ENCODE measurements around the gene CLN6. TPM values are rescaled to one million over a fixed set of nuclear protein-coding genes. Genes with fewer than 3 reads are reported as not detected.
"Not testable (repeated sequence)": the region's sequence is repeated elsewhere in the genome, so short reads cannot be mapped to it uniquely, and the experiment has no call there.

The CLN6 gene
- polyA plus RNA-seq, 4 donors, result 32.7 to 41.4 (median 33.9) TPM

DNA sequence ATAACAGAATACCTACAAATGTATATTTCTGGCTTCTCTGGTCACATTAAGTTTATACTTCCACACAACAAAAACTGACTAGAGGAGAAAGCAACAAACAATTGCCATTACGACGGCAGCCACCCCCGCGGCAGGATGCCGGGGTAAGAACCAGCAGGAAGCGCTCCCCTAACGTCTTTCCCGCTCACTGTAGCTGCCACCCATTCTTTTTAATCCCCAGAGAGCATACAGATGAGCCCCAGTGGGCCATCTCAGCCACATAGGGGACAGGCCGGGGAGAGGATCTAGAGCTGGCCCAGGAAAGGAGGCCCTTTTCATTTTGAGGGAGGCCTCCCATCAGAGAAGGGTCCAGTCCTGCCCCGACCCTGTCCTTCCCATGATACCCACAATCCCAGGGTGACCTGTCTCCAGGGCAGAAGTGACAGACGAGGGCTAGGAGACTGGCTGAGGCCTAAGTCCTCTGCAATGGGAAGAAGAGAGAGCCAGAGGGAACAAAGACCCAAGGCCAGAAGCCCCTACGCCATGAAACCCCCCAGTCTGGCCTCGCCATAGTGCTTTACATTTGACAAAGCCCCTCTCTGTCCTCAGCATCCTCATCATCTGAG lies 20.8 kb downstream of the CLN6 start:
- no peak for DNase-seq (ENCODE audit: low read depth in 4 of 4, low spot score in 3 of 4)

GRCh38 chr15:68208136-68208535 lies 21.4 kb downstream of the CLN6 start:
- no peak for DNase-seq (ENCODE audit: low read depth in 4 of 4, low spot score in 3 of 4)

DNA sequence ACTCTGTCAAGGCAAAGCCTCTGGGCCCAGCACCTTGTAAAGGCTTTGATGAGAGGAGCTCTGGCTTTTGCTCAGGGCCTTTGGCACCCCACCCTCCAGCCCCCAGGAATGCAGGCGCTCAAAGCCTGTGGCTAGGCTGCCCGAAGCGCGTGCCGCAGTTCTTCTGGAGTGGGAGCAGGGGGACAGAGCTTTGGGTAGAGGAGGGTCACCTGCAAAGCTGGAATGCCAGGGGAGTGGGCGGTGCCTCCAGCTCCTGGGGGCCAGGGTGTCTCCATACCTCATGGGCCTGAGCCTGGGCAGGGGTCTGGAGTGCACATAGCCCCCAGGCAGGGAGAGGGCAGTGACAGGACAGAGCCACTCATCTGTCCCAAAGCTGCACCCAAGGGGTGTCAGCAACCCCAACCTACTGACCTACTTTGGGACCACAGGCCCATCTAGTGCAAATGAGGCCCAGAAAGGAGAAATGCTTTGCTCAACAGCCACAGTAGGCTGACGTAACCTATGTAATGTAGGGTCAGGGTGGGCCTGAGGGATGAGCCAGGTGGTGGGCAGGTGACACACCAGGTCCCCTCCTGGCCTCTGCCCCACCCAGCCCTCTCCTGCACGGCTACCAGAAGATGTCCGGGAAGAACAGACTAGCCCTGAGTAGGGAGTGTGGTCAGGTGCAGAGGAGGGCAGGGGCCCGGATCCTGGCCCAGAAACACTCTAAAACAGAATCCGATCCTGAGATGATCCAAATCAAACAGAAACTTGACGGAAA lies 22.2 kb downstream of the CLN6 start:
- DNase-seq (ENCODE audit: low read depth in 4 of 4, low spot score in 3 of 4), result no peak

DNA sequence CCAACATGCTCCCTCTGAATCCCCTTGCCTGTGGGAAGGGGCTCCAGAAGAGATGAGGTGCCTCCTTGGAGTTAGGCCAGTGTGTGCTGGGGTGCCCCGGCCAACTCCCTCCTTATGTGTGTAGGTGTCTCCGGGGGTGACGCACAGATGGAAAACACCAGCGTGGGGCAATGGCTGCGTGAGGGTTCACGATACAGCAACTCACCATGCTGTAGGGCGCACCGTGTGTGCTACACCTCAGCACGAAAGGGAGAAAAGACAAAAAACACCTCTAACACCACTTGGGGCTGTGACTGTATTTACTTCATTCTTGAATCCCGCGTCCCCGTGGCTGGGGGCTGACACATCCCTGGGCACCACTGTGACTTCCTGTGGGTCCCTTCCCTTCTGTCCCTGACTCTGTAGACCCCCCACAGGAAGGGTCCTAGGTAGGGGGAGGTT lies 22.8 kb downstream of the CLN6 start:
- no peak for DNase-seq (ENCODE audit: low read depth in 4 of 4, low spot score in 3 of 4)

DNA sequence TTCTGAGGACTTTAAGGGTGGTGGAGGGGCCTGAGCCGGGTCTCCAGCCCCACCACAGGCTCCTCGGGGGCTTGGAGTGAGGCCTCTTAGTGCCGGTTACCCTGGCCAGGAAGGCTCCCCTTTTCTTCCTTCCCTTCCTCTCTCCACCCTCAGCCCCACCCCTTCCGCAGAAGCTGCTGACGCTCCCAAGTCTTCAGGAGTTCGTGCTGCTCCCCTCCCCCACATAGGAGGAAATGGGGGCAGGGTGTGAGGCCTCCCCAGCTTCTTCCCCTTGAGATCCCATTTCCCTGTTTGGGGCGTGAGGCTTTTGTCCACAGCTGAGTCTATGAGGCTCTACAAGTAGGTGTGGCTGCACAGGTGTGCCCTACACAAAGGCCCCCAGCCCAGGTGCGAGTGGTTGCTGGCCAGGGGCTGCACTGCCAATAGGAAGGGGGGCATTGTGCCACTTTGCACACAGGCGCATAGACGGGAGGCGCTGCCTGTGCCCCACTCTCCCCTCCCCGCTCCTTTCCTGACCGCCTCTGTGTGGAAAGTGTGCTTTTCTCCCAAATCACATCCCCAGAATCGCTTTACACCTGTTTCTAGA lies 23.5 kb downstream of the CLN6 start:
- DNase-seq (ENCODE audit: low read depth in 4 of 4, low spot score in 3 of 4), result no peak

DNA sequence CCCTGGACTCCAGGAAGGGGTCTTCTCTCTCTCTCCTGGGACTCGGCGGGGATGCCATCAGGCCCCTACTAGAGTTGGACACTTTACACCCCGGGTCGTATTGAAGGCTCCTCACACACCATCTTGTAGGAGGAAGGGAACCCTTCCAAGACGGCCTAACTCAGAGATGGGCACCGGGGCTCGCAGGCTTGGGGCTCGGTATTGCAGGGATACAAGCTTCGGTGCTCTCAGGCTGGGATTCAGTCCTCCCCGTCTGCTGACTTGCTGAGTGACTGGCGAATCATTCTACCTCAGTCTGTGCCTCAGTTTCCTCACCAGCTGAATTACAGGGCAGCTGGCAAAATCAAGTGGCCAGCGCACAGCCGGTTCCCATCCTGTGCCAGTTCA lies 24.0 kb downstream of the CLN6 start:
- no peak for DNase-seq (ENCODE audit: low read depth in 4 of 4, low spot score in 3 of 4)

GRCh38 chr15:68204776-68205557 lies 24.6 kb downstream of the CLN6 start, which contains the start of gene CALML4:
TSS of gene CALML4 (minus strand) at chr15:68205332. CDS start at chr15:68205247, 85 bp downstream.
- DNase-seq (ENCODE audit: low read depth in 4 of 4, low spot score in 3 of 4), result peak in 3 of 4 donors; percentile 60 to 69 (median 63)

DNA sequence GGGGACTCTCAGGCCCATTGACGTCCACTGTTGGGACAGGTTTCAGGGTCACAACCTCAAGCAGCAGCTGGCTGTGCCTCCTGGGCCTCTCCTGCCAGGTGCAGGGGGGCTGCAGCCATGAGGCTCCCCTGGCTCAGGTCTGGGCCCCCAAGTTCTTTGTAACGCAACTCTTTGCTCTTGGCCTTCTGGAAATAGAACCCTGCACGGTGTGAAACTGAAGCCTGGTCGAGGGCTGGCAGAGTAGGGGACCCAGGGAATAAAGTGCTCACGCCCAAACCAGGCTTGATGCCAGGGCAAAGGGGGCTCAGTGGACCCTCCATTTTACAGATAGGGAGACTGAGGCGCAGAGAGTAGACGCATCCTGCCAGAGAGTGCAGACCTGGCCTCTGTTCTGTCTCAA lies 25.2 kb downstream of the CLN6 start:
- DNase-seq (ENCODE audit: low read depth in 4 of 4, low spot score in 3 of 4), result no peak

DNA sequence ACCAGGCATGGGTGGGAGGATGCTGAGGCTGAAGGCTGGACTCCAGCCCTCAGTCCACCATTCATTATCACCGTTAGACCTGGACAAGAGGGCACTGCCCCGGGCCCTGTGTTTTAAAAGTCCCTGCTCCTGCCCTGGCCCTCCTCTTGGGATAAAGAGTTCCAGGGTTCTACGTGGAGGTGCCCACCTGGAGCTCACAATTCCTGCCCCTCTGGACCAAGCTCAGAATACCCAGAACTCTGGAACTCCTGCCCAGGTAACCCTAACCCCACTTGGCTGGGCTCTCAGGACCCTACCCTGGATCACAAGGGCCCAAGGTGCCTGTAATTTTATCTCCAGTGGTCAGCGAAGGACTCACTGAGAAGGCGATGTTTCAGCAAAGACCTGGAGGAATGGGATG lies 25.6 kb downstream of the CLN6 start:
- no peak for DNase-seq (ENCODE audit: low read depth in 4 of 4, low spot score in 3 of 4)

DNA sequence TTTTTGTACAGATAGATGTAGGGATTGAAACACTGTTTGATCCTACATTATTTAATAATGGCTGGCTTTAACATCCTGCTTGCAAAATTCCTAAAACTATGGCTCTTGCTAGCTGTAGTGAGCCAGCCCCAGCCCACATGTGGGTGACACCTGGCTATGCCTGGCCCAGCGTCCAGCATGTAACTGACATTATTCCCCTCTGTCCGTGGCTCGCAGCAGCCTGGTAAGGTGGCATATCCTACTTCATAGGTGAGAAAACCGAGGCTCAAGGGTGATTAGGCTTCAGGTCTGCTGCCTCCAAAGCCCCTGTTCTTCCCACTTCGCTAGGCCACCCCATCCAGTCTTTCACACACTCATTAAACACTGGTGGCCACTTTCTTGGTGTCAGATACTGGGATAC lies 26.0 kb downstream of the CLN6 start:
- no peak for DNase-seq (ENCODE audit: low read depth in 4 of 4, low spot score in 3 of 4)

- not testable (repeated sequence) for DNase-seq (ENCODE audit: low read depth in 4 of 4, low spot score in 3 of 4)
These were observed 26.5 kb downstream of the CLN6 start for GRCh38 chr15:68202994-68203393.

DNA sequence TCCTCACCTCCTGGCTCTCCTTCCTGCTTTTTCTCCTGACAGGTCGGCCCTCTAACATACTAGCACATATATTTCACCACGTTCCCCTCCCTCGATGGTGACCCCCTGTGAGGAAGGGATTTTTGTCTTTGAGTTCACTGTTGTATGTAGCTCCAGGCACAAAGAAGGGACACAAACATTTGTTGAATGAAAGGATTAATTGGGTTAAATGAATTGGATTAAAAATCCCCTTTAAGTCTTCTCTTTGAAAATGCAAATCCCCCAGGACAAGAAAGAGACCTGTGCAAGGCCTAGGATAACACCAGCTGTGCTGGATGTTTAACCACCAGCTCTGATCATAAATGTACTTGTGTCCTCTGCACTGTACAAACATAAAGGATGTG lies 27.7 kb downstream of the CLN6 start:
- no peak for DNase-seq (ENCODE audit: low read depth in 4 of 4, low spot score in 3 of 4)

GRCh38 chr15:68201153-68201878 lies 28.2 kb downstream of the CLN6 start:
- no peak for DNase-seq (ENCODE audit: low read depth in 4 of 4, low spot score in 3 of 4)

DNA sequence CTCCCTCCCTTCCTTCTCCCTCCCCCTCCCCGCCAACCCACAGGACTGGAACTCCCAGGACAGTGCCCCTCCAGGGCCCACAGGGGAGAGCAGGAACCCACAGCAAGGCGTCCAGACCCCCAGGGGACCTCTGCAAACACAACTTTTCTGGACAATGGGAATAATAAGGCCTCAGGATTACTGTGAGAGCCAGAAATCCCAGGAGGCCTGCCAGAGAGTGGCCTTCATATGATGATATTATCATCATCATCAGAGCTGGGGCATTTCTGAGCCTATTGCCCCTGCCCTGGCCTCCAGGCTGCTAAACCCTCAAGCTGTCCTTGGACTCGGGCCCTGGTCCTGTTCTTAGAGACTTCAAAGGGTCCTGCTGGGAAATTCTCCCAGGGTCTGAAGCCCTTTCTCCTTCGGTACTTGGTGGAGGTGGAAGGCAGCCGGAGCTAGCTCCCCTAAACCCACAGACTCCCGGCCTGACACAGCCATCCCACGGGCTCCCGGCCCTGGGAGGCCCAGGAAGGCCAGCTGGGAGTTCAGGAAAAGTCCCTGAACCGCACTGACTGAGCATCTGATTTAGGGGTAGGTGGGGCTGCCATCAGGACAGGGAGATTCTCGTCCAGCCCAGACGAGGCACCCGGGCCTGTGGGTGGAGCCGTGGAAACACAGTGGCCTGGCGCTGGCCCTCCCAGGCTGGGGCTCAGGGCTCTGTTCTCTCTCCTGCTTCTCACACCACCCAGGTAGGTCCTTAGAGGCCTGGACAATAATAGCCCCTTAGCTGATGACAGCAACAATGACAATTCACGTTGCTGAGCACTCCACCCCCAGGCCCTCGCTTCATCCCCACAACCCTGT lies 29.3 kb downstream of the CLN6 start:
- no peak for DNase-seq (ENCODE audit: low read depth in 4 of 4, low spot score in 3 of 4)

DNA sequence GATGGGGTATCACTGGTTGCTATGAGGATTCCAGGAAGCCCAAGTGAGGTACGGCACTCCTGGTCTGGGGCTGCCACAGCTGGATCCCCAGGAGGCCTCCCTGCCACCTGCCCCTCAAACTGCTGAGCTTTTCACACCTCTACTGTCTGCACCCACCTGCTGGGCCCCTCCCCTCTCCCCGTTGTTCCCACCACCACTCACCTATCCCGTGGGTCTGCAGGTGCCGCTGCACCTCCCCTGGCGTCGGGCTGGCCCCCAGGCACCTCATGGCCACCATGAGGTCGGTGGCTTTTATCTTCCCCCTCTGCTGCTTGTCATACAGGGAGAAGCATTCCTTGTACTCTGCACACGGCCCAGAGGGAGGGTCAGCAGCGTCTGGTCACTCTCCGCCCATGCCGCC lies 30.2 kb downstream of the CLN6 start:
- DNase-seq (ENCODE audit: low read depth in 4 of 4, low spot score in 3 of 4), result no peak

DNA sequence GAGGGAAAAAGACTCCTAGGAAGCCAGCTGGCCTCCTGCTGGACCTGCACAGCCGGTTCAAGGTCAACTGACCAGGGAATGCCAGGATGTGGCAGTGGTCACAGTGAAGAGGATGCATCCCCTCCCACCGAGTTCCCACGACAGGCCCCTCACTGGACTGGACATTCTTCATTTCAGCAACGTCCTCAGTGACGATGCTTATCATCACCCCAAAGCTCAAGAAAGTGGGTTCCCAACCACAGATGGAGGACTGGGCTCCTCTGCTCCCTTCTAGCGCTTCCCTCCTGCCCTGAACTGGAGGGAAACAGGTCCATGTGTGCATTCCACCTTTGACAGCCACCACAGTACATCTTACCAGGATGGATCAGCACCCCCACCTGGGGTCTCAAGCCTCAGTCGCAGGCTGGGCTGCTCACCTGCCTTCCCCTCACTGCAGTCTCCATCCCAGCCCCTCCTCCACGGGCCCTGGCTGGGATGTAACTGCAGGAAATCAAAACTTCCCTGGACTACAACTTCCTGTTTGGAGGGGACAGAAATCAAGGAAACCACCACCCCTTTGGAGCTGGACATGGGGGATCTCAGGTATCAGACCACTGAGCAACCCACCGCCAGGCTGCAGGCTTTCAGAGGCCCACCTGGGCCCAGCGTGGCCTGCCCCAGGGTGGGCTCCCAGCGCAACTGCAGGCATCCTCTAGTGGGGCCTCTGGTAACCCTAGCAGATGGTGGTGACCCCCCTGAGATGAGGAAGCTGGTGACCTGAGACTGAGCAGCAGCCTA lies 31.7 kb downstream of the CLN6 start:
- DNase-seq (ENCODE audit: low read depth in 4 of 4, low spot score in 3 of 4), result no peak

- no peak for DNase-seq (ENCODE audit: low read depth in 4 of 4, low spot score in 3 of 4)
These were observed 32.4 kb downstream of the CLN6 start for GRCh38 chr15:68197170-68197492.

DNA sequence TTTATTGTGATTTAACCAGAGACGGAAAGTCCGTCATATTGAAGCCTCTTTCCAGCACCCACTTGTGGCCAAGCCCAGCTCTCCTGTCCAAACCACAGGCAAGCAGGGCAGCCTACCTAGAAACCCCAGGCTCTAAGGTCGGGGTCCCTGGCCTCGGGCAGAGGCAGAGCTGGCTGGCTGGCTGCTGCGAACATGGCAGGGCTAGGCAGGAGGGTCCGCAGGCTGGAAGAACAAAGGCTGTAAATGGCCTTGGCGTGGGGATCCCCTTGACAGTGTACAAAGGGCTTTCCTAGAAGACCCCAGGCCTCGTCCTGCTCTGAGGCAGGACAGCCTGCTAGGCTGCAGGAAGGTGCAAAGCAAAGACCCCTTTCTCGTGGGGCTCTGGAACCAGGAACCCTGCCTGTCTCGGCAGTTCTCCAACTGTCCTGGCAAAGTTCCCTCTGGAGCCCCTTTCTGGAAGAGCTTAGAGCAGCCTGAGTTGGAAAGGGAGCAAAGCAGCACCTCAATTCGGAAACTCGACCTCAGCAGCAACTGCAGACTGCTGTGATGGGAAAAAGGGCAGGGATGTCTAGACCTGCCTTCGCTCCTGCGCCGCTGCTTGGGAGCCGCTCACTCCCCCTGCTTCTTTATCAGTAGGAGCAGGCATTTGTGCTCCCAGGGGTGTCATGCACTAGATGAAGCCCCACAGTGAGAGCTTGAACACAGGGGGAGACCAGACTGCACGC lies 32.9 kb downstream of the CLN6 start:
- DNase-seq (ENCODE audit: low read depth in 4 of 4, low spot score in 3 of 4), result no peak

Measured in right renal pelvis (tissue), 4 donors.